ENCODE measurements around the gene ADGRL1. TPM values are rescaled to one million over a fixed set of nuclear protein-coding genes. Genes with fewer than 3 reads are reported as not detected.

The ADGRL1 gene
- total and polyA plus RNA-seq, 9 of the 15 experiments (the other 6 are each of a cell fraction or from before 2014, with no cell fraction given) = 0.14 to 37.0 (median 8.6) TPM

DNA sequence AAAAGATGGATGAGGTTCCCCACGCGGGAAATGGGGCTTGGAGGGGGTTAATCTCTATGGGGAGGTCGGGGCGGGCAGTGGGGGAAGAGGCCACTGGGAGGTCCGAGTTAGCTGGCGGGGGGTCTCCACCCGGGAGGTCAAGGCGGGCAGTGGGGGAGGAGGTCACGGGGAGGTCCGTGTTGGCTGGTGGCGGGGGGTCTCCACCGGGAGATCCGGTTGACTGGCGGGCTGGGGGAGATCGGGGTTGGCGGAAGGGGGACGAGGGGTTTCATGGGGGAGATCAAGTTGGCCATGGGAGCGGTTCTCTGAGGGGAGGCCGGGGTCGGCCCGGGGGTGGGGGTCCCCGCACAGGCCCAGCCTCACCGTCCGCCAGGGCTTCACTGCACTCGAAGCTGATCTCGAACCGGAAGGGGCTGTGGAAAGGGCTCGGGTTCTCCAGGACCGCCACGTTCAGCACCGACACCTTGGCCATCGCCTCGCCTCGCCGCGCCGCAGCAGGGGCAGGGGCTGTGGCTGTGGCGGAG lies 69.9 kb downstream of the ADGRL1 start:
- peaks cover 34% of the 10 kb centered on the region for H3K79me2 ChIP-seq (ENCODE audit: control insufficient read depth, insufficient read depth, low read length)
- H3K4me2 ChIP-seq (ENCODE audit: insufficient read depth, low read length) = peak overlapping the region; percentile 97
- in situ Hi-C loops (cut with MboI) = no loop called here
- peak; percentile 14; the same call in 1 of the 2 replicates for TF ChIP-seq THAP7 (CRISPR knock-in tag; IDR thresholded peaks at IDR 0.05)
- TF ChIP-seq ELF2 (CRISPR knock-in tag; IDR thresholded peaks at IDR 0.05) = no peak
- peak in 1 of 2 experiments; percentile 95; a peak in 1 of 4 replicates for TF ChIP-seq NONO (IDR thresholded peaks at IDR 0.05; ENCODE audit: low read depth in 2 of 2, low read length in 1 of 2)
- peak; percentile 84 for TF ChIP-seq THAP12 (CRISPR knock-in tag; IDR thresholded peaks at IDR 0.05)
- TF ChIP-seq, protein P1, sequence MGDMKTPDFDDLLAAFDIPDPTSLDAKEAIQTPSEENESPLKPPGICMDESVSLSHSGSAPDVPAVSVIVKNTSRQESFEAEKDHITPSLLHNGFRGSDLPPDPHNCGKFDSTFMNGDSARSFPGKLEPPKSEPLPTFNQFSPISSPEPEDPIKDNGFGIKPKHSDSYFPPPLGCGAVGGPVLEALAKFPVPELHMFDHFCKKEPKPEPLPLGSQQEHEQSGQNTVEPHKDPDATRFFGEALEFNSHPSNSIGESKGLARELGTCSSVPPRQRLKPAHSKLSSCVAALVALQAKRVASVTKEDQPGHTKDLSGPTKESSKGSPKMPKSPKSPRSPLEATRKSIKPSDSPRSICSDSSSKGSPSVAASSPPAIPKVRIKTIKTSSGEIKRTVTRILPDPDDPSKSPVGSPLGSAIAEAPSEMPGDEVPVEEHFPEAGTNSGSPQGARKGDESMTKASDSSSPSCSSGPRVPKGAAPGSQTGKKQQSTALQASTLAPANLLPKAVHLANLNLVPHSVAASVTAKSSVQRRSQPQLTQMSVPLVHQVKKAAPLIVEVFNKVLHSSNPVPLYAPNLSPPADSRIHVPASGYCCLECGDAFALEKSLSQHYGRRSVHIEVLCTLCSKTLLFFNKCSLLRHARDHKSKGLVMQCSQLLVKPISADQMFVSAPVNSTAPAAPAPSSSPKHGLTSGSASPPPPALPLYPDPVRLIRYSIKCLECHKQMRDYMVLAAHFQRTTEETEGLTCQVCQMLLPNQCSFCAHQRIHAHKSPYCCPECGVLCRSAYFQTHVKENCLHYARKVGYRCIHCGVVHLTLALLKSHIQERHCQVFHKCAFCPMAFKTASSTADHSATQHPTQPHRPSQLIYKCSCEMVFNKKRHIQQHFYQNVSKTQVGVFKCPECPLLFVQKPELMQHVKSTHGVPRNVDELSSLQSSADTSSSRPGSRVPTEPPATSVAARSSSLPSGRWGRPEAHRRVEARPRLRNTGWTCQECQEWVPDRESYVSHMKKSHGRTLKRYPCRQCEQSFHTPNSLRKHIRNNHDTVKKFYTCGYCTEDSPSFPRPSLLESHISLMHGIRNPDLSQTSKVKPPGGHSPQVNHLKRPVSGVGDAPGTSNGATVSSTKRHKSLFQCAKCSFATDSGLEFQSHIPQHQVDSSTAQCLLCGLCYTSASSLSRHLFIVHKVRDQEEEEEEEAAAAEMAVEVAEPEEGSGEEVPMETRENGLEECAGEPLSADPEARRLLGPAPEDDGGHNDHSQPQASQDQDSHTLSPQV (IDR thresholded peaks at IDR 0.05) = no peak
- TF ChIP-seq NELFE (IDR thresholded peaks at IDR 0.05; ENCODE audit: insufficient read depth, insufficient read length) = peak; percentile 44
- TF ChIP-seq, protein P2, sequence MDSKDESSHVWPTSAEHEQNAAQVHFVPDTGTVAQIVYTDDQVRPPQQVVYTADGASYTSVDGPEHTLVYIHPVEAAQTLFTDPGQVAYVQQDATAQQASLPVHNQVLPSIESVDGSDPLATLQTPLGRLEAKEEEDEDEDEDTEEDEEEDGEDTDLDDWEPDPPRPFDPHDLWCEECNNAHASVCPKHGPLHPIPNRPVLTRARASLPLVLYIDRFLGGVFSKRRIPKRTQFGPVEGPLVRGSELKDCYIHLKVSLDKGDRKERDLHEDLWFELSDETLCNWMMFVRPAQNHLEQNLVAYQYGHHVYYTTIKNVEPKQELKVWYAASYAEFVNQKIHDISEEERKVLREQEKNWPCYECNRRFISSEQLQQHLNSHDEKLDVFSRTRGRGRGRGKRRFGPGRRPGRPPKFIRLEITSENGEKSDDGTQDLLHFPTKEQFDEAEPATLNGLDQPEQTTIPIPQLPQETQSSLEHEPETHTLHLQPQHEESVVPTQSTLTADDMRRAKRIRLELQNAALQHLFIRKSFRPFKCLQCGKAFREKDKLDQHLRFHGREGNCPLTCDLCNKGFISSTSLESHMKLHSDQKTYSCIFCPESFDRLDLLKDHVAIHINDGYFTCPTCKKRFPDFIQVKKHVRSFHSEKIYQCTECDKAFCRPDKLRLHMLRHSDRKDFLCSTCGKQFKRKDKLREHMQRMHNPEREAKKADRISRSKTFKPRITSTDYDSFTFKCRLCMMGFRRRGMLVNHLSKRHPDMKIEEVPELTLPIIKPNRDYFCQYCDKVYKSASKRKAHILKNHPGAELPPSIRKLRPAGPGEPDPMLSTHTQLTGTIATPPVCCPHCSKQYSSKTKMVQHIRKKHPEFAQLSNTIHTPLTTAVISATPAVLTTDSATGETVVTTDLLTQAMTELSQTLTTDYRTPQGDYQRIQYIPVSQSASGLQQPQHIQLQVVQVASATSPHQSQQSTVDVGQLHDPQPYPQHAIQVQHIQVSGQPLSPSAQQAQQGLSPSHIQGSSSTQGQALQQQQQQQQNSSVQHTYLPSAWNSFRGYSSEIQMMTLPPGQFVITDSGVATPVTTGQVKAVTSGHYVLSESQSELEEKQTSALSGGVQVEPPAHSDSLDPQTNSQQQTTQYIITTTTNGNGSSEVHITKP (IDR thresholded peaks at IDR 0.05; ENCODE audit: partially characterized antibody) = no peak

More for the DNA sequence above, 69.9 kb downstream of the ADGRL1 start:
- H3K27me3 ChIP-seq (ENCODE audit: control insufficient read depth in 2 of 2, insufficient read depth in 2 of 2, low read length in 2 of 2) = no peaks in the 10 kb centered on the region
- ChIA-PET CTCF (ENCODE audit: low intra/inter-chr PET ratio) (interaction anchor here (0.6 to 1.7 kb wide), 6 partner anchors 270 to 351 kb away, joined by 3 to 7 read pairs (median 5); no protein-coding TSS in a partner anchor), POLR2A (interaction anchor here (0.6 to 2.4 kb wide), 22 partner anchors 9 to 393 kb away, joined by 3 to 13 read pairs (median 4); partner anchors contain the start of genes BRME1, C19orf67, CC2D1A and PRKACA)
- peak overlapping the region; percentile 88 for H2AFZ ChIP-seq (ENCODE audit: low read depth, low read length)
- BruUV-seq (replicated peaks) = no TSS peak
- no peaks in the 10 kb centered on the region for H4K20me1 ChIP-seq (replicated peaks; ENCODE audit: control insufficient read depth, insufficient read depth, low read length)
- no peak for DNase-seq (ENCODE audit: extremely low read depth in 1 of 4, low spot score in 3 of 4)
- intact Hi-C loops (cut with micrococcal nuclease) = loop anchor here (1.0 to 5.0 kb wide), 4 partner anchors 18 to 351 kb away; partner anchors contain the start of gene SAMD1
- H3K9ac ChIP-seq (ENCODE audit: insufficient read depth in 1 of 2, low read depth in 2 of 2, low read length in 2 of 2) = peak overlapping the region; percentile 86 to 100
- H3K27ac ChIP-seq (ENCODE audit: extremely low read depth, low read depth, low read length) = peak overlapping the region; percentile 94
- ATAC-seq = no peak
- H3K4me1 ChIP-seq (replicated peaks in 1 of 2; ENCODE audit: control insufficient read depth in 2 of 2, insufficient read depth in 2 of 2, low read length in 2 of 2) = peaks cover 12 to 48% of the 10 kb centered on the region in 2 experiments; a peak in 4 of 5 replicates
- under 1% methylated on average over 16 of the region's 38 CpGs for WGBS (ENCODE audit: insufficient coverage, low coverage, missing lambda C conversion rate)
- peaks cover 22% of the 10 kb centered on the region; the same call in 2 of the 3 replicates for H3K36me3 ChIP-seq (ENCODE audit: control insufficient read depth, insufficient read depth, low read length)
- peak overlapping the region; percentile 84 for H3K4me3 ChIP-seq
- no peaks in the 10 kb centered on the region for H3K9me1 ChIP-seq (ENCODE audit: control insufficient read depth, insufficient read depth, low read length)
- no peak for FAIRE-seq
- no peaks in the 10 kb centered on the region for H3K9me3 ChIP-seq (replicated peaks; ENCODE audit: control insufficient read depth, insufficient read depth, low read depth, low read length)
